MCF 10A (cell line): ENCODE results near the gene CCNY. TPM values are rescaled to one million over a fixed set of nuclear protein-coding genes. Genes with fewer than 3 reads are reported as not detected.

Experiments used
- BruUV-seq: library from RNA; stranded (reverse); fragments of 400-500 nt; replicated peaks from 2 replicates; lab custom pipeline; 2021; lab: Mats Ljungman, UMichigan
- CTCF ChIA-PET: fragments of 300-600 bp; sonication (Branson Sonifier 250); formaldehyde crosslinking; extraction: SDS; loops from one replicate; lab custom pipeline; 2021; ENCODE audit warnings: antibody characterized with exemption, inconsistent platforms; lab: Yijun Ruan, JAX
- POLR2A ChIA-PET: fragments of 300-600, 350-650 bp; sonication (Branson Sonifier 250); formaldehyde crosslinking; extraction: SDS; loops from one replicate; lab custom pipeline; 2020; ENCODE audit warnings: antibody characterized with exemption, inconsistent platforms; lab: Yijun Ruan, JAX
- DNase-seq: peaks from one replicate; pipeline ENCODE4 v3.0.0-alpha.2; 2018; ENCODE audit not compliant: unreplicated experiment
- H3K27ac Mint-ChIP-seq: one replicate; pipeline ENCODE4 v1.8.0; 2022; ENCODE audit warnings: mild to moderate bottlenecking, low read depth, mixed read lengths; ENCODE audit not compliant: unreplicated experiment
- H3K27me3 Mint-ChIP-seq: one replicate; pipeline ENCODE4 v1.8.0; 2022; ENCODE audit warnings: mixed read lengths; ENCODE audit not compliant: insufficient read depth, unreplicated experiment
- H3K36me3 Mint-ChIP-seq: one replicate; pipeline ENCODE4 v1.8.0; 2022; ENCODE audit warnings: mild to moderate bottlenecking, moderate library complexity, mixed read lengths; ENCODE audit not compliant: insufficient read depth, unreplicated experiment
- H3K4me1 Mint-ChIP-seq: one replicate; pipeline ENCODE4 v1.8.0; 2022; ENCODE audit warnings: mixed read lengths; ENCODE audit not compliant: insufficient read depth, unreplicated experiment
- H3K4me3 Mint-ChIP-seq: one replicate; pipeline ENCODE4 v1.8.0; 2022; ENCODE audit warnings: mild to moderate bottlenecking, moderate library complexity, mixed read lengths; ENCODE audit not compliant: unreplicated experiment
- H3K9me3 Mint-ChIP-seq: one replicate; pipeline ENCODE4 v1.8.0; 2022; ENCODE audit warnings: mixed read lengths; ENCODE audit not compliant: unreplicated experiment
- intact Hi-C: fragments of 100-400 bp; cut with micrococcal nuclease; formaldehyde crosslinking; loops from 2 replicates; pipeline ENCODE4 v1.14.1; 2022
- total RNA-seq: library from RNA; stranded (reverse); gene quantifications from 2 replicates; pipeline ENCODE4 v1.2.3, GENCODE V29; 2022
- TF ChIP-seq, protein P1 (sequence below): fragments of 200-600 bp; IDR thresholded peaks from one replicate; pipeline ENCODE4 v1.8.0; 2022; ENCODE audit warnings: antibody characterized with exemption, mild to moderate bottlenecking; ENCODE audit not compliant: unreplicated experiment

CCNY gene
- total RNA-seq, 1 experiment from 2014 or later, result 68.9 TPM

DNA sequence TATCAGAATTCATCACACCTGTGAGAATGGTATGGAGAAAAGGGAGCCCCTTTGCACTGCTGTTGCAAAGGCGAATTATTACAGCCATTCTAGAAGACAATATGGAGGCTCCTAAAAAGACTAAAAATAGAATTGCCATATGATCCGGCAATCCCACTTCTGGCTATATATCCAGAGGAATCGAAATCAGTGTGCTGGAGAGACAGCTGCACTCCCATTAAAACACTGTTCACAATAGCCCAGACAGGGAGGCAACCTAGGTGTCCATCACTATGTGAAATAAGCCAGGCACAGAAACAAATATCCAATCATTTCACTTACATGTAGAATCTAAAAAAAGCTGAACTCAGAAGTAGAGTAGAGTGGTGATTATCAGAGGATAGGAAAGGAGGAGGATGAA is 242.8 kb downstream of the CCNY start:
- ChIA-PET CTCF (interaction anchor here (0.7 to 1.7 kb wide), 4 partner anchors 10 to 338 kb away, joined by 3 to 10 read pairs (median 4); no protein-coding TSS in a partner anchor), POLR2A (no interaction called here)
- TF ChIP-seq, protein P1, sequence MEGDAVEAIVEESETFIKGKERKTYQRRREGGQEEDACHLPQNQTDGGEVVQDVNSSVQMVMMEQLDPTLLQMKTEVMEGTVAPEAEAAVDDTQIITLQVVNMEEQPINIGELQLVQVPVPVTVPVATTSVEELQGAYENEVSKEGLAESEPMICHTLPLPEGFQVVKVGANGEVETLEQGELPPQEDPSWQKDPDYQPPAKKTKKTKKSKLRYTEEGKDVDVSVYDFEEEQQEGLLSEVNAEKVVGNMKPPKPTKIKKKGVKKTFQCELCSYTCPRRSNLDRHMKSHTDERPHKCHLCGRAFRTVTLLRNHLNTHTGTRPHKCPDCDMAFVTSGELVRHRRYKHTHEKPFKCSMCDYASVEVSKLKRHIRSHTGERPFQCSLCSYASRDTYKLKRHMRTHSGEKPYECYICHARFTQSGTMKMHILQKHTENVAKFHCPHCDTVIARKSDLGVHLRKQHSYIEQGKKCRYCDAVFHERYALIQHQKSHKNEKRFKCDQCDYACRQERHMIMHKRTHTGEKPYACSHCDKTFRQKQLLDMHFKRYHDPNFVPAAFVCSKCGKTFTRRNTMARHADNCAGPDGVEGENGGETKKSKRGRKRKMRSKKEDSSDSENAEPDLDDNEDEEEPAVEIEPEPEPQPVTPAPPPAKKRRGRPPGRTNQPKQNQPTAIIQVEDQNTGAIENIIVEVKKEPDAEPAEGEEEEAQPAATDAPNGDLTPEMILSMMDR, result no peak
- BruUV-seq, result no TSS peak
- Mint-ChIP-seq H3K27ac (no peak overlapping the region), H3K27me3 (no peaks in the 10 kb centered on the region), H3K9me3 (no peaks in the 10 kb centered on the region), H3K4me3 (no peak overlapping the region), H3K4me1 (no peaks in the 10 kb centered on the region), H3K36me3 (peaks cover 34% of the 10 kb centered on the region)
- intact Hi-C loops, result no loop called here
- no peak for DNase-seq

DNA sequence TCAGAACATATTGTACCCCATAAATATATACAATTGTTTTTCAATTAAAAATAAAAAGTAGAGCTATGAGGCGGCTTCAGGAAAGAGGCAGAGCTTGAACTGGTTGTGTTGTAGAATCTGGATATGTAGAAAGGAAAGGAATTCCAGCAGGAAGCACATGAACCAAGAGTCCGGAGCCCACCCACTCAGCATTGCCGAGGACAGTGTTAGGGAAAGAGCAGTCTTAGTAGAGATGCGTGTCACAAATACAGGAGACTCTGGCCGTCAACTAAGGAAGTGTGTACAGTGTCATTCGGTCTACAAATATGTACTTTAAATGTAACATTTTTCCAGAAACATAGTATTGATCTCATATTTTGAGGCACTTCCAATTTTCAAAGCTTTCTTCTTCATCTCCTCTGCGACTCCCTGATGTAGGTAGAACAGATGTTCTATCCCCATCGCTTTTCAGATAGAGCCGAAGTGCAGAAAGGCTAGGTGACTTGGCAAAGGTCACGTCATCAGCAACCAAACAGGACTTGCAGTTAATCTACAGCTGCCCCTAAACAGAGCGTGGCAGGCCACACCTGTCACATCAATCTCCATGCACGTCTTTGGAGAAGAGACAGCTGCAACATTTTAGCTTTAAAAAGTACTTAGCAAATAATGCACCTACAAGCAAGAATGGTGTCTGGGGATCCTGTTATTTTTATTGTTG is 243.6 kb downstream of the CCNY start:
- intact Hi-C loops, result no loop called here
- no peak for DNase-seq
- no peak overlapping the region for H3K27ac Mint-ChIP-seq
- CTCF ChIA-PET, result interaction anchor here (0.5 to 1.7 kb wide), 6 partner anchors 9 to 1199 kb away, joined by 3 to 10 read pairs (median 3); no protein-coding TSS in a partner anchor
- no peaks in the 10 kb centered on the region for H3K4me1 Mint-ChIP-seq
- BruUV-seq, result no TSS peak
- H3K27me3 Mint-ChIP-seq, result no peaks in the 10 kb centered on the region
- H3K9me3 Mint-ChIP-seq, result no peaks in the 10 kb centered on the region
- POLR2A ChIA-PET, result no interaction called here
- TF ChIP-seq, protein P1, result no peak
- peaks cover 27% of the 10 kb centered on the region for H3K36me3 Mint-ChIP-seq
- H3K4me3 Mint-ChIP-seq, result no peak overlapping the region

DNA sequence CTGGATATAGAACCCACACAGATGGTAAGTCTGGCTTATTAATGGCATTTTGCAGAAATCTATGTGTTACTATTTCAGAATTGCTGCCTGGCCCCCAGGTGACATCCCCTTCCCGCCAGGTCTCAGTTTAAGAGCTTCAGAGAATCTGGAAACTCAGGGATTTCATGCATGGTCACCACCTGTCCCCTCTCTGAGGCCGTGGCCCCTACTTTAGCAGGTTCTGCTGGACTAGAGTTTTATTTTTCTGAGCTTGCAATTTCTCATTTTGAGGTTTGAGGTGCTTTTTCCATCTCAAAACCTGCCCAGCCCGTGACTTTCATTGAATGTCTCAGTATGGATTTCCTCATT is 244.1 kb downstream of the CCNY start:
- Mint-ChIP-seq H3K36me3 (peaks cover 21% of the 10 kb centered on the region), H3K9me3 (no peaks in the 10 kb centered on the region), H3K4me1 (no peaks in the 10 kb centered on the region), H3K27ac (no peak overlapping the region), H3K27me3 (no peaks in the 10 kb centered on the region), H3K4me3 (no peak overlapping the region)
- intact Hi-C loops, result no loop called here
- no peak for DNase-seq
- TF ChIP-seq, protein P1, result no peak
- BruUV-seq, result no TSS peak
- CTCF ChIA-PET, result interaction anchor here (0.9 to 1.7 kb wide), 4 partner anchors 16 to 1199 kb away, joined by 3 to 10 read pairs (median 3); no protein-coding TSS in a partner anchor
- POLR2A ChIA-PET, result no interaction called here

DNA sequence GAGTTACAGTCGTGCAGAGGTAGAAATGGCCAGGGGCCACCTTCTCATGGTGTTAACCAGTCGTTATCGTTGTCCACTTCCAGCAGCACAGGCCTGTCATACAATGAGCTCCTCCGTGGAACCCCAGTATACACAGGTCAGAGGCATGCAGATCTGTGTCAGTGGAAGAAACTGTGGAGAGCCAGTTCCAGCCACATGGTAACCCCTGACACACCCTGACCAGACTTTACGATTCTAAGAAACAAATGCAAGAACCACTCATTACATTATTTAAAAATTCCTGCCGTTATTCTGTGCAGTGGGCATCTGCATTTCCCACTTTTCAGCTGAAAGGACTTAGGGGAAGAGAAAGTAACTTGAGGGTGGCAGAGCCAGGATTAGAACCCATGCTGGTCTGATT is 245.3 kb downstream of the CCNY start:
- H3K36me3 Mint-ChIP-seq, result peaks cover 11% of the 10 kb centered on the region
- no peak for DNase-seq
- no peak overlapping the region for H3K27ac Mint-ChIP-seq
- ChIA-PET CTCF (no interaction called here), POLR2A (no interaction called here)
- TF ChIP-seq, protein P1, result no peak
- intact Hi-C loops, result no loop called here
- H3K4me1 Mint-ChIP-seq, result peaks cover 6% of the 10 kb centered on the region
- no TSS peak for BruUV-seq
- H3K27me3 Mint-ChIP-seq, result peaks cover under 1% of the 10 kb centered on the region
- no peak overlapping the region for H3K4me3 Mint-ChIP-seq
- H3K9me3 Mint-ChIP-seq, result no peaks in the 10 kb centered on the region
